ENCODE results near the gene DYNC2H1. TPM values are rescaled to one million over a fixed set of nuclear protein-coding genes. Genes with fewer than 3 reads are reported as not detected.

The DYNC2H1 gene
- total and polyA plus RNA-seq, 9 donors = 13.5 to 49.1 (median 26.2) TPM

GRCh38 chr11:103448966-103449365 is 339.7 kb downstream of the DYNC2H1 start:
- no peaks in the 10 kb centered on the region for H3K4me1 ChIP-seq (ENCODE audit: insufficient read depth)
- no peak overlapping the region for H3K27ac ChIP-seq
- DNase-seq = no peak
- 75 to 78% (median 76%) methylated on average over 3 of the region's 3 CpGs for WGBS, 3 donors
- no peaks in the 10 kb centered on the region for H3K9me3 ChIP-seq
- no peaks in the 10 kb centered on the region for H3K27me3 ChIP-seq
- TF ChIP-seq EP300 (IDR thresholded peaks at IDR 0.05) = no peak
- TF ChIP-seq POLR2A (IDR thresholded peaks at IDR 0.05) = no peak
- TF ChIP-seq CTCF (IDR thresholded peaks at IDR 0.05) = no peak
- no peak overlapping the region for H3K4me3 ChIP-seq
- intact Hi-C loops (cut with DNase I) = no loop called here
- no peaks in the 10 kb centered on the region for H3K36me3 ChIP-seq

GRCh38 chr11:103450241-103450640 is 341.0 kb downstream of the DYNC2H1 start:
- H3K9me3 ChIP-seq = no peaks in the 10 kb centered on the region
- intact Hi-C loops (cut with DNase I) = no loop called here
- TF ChIP-seq POLR2A (IDR thresholded peaks at IDR 0.05) = no peak
- TF ChIP-seq EP300 (IDR thresholded peaks at IDR 0.05) = no peak
- TF ChIP-seq CTCF (IDR thresholded peaks at IDR 0.05) = no peak
- no peak for DNase-seq
- no peaks in the 10 kb centered on the region for H3K4me1 ChIP-seq (ENCODE audit: insufficient read depth)
- H3K36me3 ChIP-seq = no peaks in the 10 kb centered on the region
- H3K27me3 ChIP-seq = no peaks in the 10 kb centered on the region
- H3K4me3 ChIP-seq = no peak overlapping the region
- H3K27ac ChIP-seq = no peak overlapping the region
- WGBS, 3 donors = 50 to 53% (median 52%) methylated on average over 4 of the region's 4 CpGs

GRCh38 chr11:103453126-103453525 is 343.9 kb downstream of the DYNC2H1 start:
- TF ChIP-seq CTCF (IDR thresholded peaks at IDR 0.05) = no peak
- TF ChIP-seq POLR2A (IDR thresholded peaks at IDR 0.05) = no peak
- no peak for TF ChIP-seq EP300 (IDR thresholded peaks at IDR 0.05)
- H3K4me3 ChIP-seq = no peak overlapping the region
- DNase-seq = no peak
- no peak overlapping the region for H3K27ac ChIP-seq
- intact Hi-C loops (cut with DNase I) = no loop called here
- 16 to 44% (median 17%) methylated on average over 3 of the region's 3 CpGs for WGBS, 3 donors
- H3K36me3 ChIP-seq = no peaks in the 10 kb centered on the region
- H3K4me1 ChIP-seq (ENCODE audit: insufficient read depth) = no peaks in the 10 kb centered on the region
- no peaks in the 10 kb centered on the region for H3K9me3 ChIP-seq
- H3K27me3 ChIP-seq = no peaks in the 10 kb centered on the region

GRCh38 chr11:103453915-103454709 is 344.9 kb downstream of the DYNC2H1 start:
- TF ChIP-seq EP300 (IDR thresholded peaks at IDR 0.05) (no peak), CTCF (IDR thresholded peaks at IDR 0.05) (no peak), POLR2A (IDR thresholded peaks at IDR 0.05) (no peak)
- 92 to 93% (median 92%) methylated on average over 4 of the region's 4 CpGs for WGBS, 3 donors
- no peaks in the 10 kb centered on the region for H3K36me3 ChIP-seq
- no peaks in the 10 kb centered on the region for H3K9me3 ChIP-seq
- H3K4me1 ChIP-seq (ENCODE audit: insufficient read depth) = no peaks in the 10 kb centered on the region
- no peaks in the 10 kb centered on the region for H3K27me3 ChIP-seq
- intact Hi-C loops (cut with DNase I) = no loop called here
- no peak for DNase-seq
- H3K4me3 ChIP-seq = no peak overlapping the region
- H3K27ac ChIP-seq = no peak overlapping the region
